GM15510 (cell line): ENCODE measurements around the gene SKI.

Experiments
- POLR2A ChIP-seq: IDR thresholded peaks from 3 replicates; pipeline ENCODE4 v1.6.1; 2011; ENCODE audit warnings: borderline replicate concordance; ENCODE audit not compliant: insufficient read length; ENCODE audit errors: extremely low read depth

Gene SKI

DNA sequence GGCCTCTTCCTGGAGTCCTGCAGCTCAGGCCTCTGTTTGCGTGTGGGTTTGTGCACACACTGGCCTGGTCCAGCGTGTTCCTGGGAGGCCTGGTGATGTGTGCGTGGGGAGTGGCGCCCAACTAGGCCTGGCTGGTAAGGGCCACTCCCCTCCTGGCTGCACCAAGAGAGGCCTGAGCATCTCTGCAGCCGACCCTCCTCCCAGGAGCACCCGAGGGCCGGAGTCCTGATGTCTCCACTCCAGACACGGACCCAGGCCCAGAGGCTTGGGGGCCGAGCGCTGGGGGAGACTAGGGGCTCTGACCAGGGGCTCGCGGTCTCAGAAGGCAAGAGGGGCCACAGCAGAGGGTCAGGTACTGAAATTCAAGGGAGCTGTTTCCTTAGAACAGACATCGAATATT lies 130.0 kb downstream of the SKI start:
- no peak for TF ChIP-seq POLR2A

DNA sequence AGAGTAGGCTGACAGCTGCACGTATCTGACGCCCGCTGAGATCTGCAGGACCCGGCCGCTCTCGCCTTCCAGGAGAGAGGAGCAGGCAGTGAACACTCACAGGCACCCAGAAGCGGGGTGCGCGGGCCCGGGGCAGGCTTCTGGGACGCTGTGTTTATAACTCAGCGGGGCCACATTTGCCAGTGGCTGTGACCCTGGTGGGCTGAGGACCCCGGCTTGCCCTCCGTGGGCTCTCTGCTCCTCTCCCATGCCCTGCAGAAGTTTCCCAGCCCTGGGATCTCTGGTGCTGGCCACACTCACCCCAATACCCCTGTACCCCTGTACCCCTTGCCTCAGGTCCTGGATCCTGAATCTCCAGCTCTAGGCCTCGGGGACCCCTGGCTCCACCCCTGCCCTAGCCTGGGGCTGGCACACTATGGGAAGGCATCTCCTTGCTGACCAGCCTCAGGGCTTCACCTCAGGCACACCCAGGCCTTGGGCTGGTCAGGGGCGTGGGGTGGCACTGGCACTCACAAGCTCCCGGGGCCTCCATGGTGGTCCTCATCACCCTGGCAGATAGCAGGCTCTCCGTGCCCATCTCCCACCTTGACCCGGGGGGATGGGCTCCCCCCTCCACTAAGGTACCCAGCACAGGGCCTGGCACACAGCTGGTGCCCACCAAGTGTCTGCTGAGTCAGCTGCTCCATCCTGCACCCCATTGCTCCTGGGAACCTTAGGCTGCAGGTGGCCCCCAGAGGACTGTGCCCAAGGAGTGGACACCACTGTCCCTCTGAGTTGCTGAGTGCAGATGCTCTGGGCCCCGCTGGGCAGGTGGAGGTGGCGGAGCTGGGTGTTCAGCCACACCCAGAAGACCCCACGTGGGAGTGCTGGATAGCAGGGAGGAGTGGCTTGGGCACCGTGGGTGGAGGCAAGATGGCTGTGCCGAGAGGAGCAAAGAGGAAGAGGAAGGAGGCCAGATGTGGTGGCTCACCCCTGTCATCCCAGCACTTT lies 130.8 kb downstream of the SKI start:
- no peak for TF ChIP-seq POLR2A
